HG03442 (cell line): ENCODE data around the gene WDPCP.
"Not testable (repeated sequence)": the region's sequence is repeated elsewhere in the genome, so short reads cannot be mapped to it uniquely, and the experiment has no call there.

Experiments
- ATAC-seq: cut with Tn5 transposase; IDR thresholded peaks from one replicate; pipeline ENCODE4 v1.9.1; 2021; ENCODE audit warnings: mild to moderate bottlenecking, moderate library complexity; ENCODE audit not compliant: unreplicated experiment

WDPCP gene

GRCh38 chr2:63374341-63374740 is 213.9 kb downstream of the WDPCP start:
- ATAC-seq, result no peak

- no peak for ATAC-seq
Observed at GRCh38 chr2:63372549-63372948, 215.7 kb downstream of the WDPCP start.

- no peak for ATAC-seq
Observed at GRCh38 chr2:63369146-63369545, 219.1 kb downstream of the WDPCP start.

- no peak for ATAC-seq
Observed at GRCh38 chr2:63364866-63365265, 223.4 kb downstream of the WDPCP start.

- not testable (repeated sequence) for ATAC-seq
Observed at GRCh38 chr2:63357722-63358121, 230.6 kb downstream of the WDPCP start.

GRCh38 chr2:63347361-63347760 is 240.9 kb downstream of the WDPCP start:
- no peak for ATAC-seq

GRCh38 chr2:63346411-63346810 is 241.9 kb downstream of the WDPCP start:
- no peak for ATAC-seq

GRCh38 chr2:63345285-63345633 is 243.0 kb downstream of the WDPCP start:
- peak; percentile 2 for ATAC-seq

- peak; percentile 46 for ATAC-seq
Observed at GRCh38 chr2:63344575-63345284, 243.5 kb downstream of the WDPCP start.

GRCh38 chr2:63343397-63344109 is 244.7 kb downstream of the WDPCP start:
- ATAC-seq, result no peak

- no peak for ATAC-seq
Observed at GRCh38 chr2:63340443-63340842, 247.8 kb downstream of the WDPCP start.

- ATAC-seq, result no peak
Observed at GRCh38 chr2:63334910-63335309, 253.4 kb downstream of the WDPCP start.

GRCh38 chr2:63326473-63326872 is 261.8 kb downstream of the WDPCP start:
- no peak for ATAC-seq

GRCh38 chr2:63323662-63324061 is 264.6 kb downstream of the WDPCP start:
- ATAC-seq, result not testable (repeated sequence)

GRCh38 chr2:63321973-63322372 is 266.3 kb downstream of the WDPCP start:
- not testable (repeated sequence) for ATAC-seq

GRCh38 chr2:63320669-63321068 is 267.6 kb downstream of the WDPCP start:
- no peak for ATAC-seq

- no peak for ATAC-seq
Observed at GRCh38 chr2:63310614-63311013, 277.7 kb downstream of the WDPCP start.

GRCh38 chr2:63301481-63301880 is 286.8 kb downstream of the WDPCP start:
- ATAC-seq, result no peak

GRCh38 chr2:63300835-63301234 is 287.4 kb downstream of the WDPCP start:
- ATAC-seq, result no peak

GRCh38 chr2:63287956-63288355 is 300.3 kb downstream of the WDPCP start:
- no peak for ATAC-seq

- not testable (repeated sequence) for ATAC-seq
Observed at GRCh38 chr2:63286520-63286919, 301.8 kb downstream of the WDPCP start.

GRCh38 chr2:63283273-63283672 is 305.0 kb downstream of the WDPCP start:
- no peak for ATAC-seq
